GM18519 (cell line): Measurements from ENCODE around the gene ASB13.

ENCODE experiments used
- ATAC-seq: cut with Tn5 transposase; IDR thresholded peaks from one replicate; pipeline ENCODE4 v1.9.1; 2021; ENCODE audit warnings: mild to moderate bottlenecking, moderate library complexity; ENCODE audit not compliant: unreplicated experiment, low FRiP score

The ASB13 gene

GRCh38 chr10:5648494-5649457, 17.6 kb downstream of the ASB13 start:
- no peak for ATAC-seq

- no peak for ATAC-seq
Measured at GRCh38 chr10:5647507-5648240, 18.7 kb downstream of the ASB13 start.

GRCh38 chr10:5645944-5646617, 20.3 kb downstream of the ASB13 start:
- ATAC-seq: no peak

- ATAC-seq: no peak
Measured at GRCh38 chr10:5645375-5645774, 21.0 kb downstream of the ASB13 start.

GRCh38 chr10:5644930-5645329, 21.5 kb downstream of the ASB13 start:
- ATAC-seq: no peak

- ATAC-seq: no peak
Measured at GRCh38 chr10:5643346-5644067, 22.9 kb downstream of the ASB13 start.

GRCh38 chr10:5641501-5641900, 24.9 kb downstream of the ASB13 start:
- ATAC-seq: no peak

- ATAC-seq: no peak
Measured at GRCh38 chr10:5640501-5640900, 25.9 kb downstream of the ASB13 start.

- ATAC-seq: no peak
Measured at GRCh38 chr10:5640036-5640435, 26.4 kb downstream of the ASB13 start.

GRCh38 chr10:5639066-5639465, 27.3 kb downstream of the ASB13 start:
- no peak for ATAC-seq

- ATAC-seq: no peak
Measured at GRCh38 chr10:5638494-5638893, 27.9 kb downstream of the ASB13 start.

GRCh38 chr10:5634918-5635317, 31.5 kb downstream of the ASB13 start:
- ATAC-seq: no peak

GRCh38 chr10:5633166-5633749, 33.1 kb downstream of the ASB13 start:
- no peak for ATAC-seq

- no peak for ATAC-seq
Measured at GRCh38 chr10:5632446-5632845, 33.9 kb downstream of the ASB13 start.

- ATAC-seq: no peak
Measured at GRCh38 chr10:5631936-5632335, 34.5 kb downstream of the ASB13 start.

- ATAC-seq: no peak
Measured at GRCh38 chr10:5630112-5630436, 36.3 kb downstream of the ASB13 start.

GRCh38 chr10:5629303-5630111, 36.9 kb downstream of the ASB13 start:
- ATAC-seq: peak; percentile 81

- ATAC-seq: no peak
Measured at GRCh38 chr10:5628451-5629302, 37.7 kb downstream of the ASB13 start.
